ENCODE results near the gene RPL35A. TPM values are rescaled to one million over a fixed set of nuclear protein-coding genes. Genes with fewer than 3 reads are reported as not detected.
"Not testable (repeated sequence)": the region's sequence is repeated elsewhere in the genome, so short reads cannot be mapped to it uniquely, and the experiment has no call there.

Gene RPL35A
- 907 and 984 TPM in 2 replicates for total RNA-seq
- 845 and 927 TPM in 2 replicates for polyA plus RNA-seq

DNA sequence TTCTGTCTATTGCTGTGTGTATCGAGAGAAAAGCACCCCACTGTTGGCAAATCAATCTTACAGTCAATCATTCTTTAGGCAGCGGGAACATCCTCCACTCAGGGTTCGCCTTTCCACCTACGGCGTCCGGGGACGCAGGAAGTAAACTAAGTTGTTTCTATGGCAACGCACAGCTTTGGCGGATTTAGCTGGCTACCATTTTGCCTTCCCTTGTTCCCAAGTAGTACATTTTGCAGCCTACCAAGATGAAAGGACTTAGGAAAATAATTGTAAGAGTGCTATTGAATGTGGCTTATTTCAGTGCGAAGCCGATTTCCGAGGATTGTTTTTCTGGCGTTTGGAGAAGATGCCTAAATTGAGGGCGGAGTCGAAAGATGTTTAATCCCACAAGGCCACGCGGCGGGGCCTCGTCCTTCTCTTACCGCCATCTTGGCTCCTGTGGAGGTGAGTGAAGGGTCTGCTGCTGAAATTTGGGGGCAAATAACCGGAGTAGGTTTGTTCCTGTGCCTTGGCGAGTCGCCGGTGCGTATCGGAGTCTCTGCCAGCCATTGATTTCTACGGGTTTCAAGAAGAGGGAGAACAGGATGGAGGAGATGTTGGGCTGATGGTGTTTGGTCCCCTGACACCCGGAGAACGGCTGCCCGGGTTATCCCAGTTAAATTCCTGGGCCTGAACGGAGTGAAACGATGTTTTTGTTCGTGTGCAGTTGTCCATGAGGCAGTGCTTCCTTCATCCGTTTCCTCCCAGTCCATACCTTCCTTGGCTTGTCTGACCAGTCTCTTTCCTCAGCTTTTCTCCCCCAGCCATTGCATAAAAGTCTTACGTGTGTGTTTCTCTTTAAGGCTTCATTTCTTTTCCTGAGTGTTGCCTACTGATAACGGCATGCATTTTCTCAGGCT, at the start of gene RPL35A:
Gene RPL35A, plus strand, starts transcription at position 413 of the 899 bp plus-strand sequence. CDS start 778 bp downstream, outside the sequence.
- Histone ChIP-seq H3K4me1 (ENCODE audit: low read depth) (peaks cover 25% of the 10 kb centered on the region), H3K9me3 (ENCODE audit: low read depth) (no peaks in the 10 kb centered on the region), H3K27me3 (no peaks in the 10 kb centered on the region), H3K4me3 (peak within 1 kb of the TSS; percentile 96), H3K36me3 (peaks cover 26% of the 10 kb centered on the region), H3K27ac (peak within 1 kb of the TSS; percentile 95)
- TF ChIP-seq, protein P1, sequence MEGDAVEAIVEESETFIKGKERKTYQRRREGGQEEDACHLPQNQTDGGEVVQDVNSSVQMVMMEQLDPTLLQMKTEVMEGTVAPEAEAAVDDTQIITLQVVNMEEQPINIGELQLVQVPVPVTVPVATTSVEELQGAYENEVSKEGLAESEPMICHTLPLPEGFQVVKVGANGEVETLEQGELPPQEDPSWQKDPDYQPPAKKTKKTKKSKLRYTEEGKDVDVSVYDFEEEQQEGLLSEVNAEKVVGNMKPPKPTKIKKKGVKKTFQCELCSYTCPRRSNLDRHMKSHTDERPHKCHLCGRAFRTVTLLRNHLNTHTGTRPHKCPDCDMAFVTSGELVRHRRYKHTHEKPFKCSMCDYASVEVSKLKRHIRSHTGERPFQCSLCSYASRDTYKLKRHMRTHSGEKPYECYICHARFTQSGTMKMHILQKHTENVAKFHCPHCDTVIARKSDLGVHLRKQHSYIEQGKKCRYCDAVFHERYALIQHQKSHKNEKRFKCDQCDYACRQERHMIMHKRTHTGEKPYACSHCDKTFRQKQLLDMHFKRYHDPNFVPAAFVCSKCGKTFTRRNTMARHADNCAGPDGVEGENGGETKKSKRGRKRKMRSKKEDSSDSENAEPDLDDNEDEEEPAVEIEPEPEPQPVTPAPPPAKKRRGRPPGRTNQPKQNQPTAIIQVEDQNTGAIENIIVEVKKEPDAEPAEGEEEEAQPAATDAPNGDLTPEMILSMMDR (IDR thresholded peaks at IDR 0.05; ENCODE audit: low read depth, low read length) = no peak
- DNase-seq (ENCODE audit: low read depth in 1 of 2, low spot score in 1 of 2) = peak; percentile 93 to 96

DNA sequence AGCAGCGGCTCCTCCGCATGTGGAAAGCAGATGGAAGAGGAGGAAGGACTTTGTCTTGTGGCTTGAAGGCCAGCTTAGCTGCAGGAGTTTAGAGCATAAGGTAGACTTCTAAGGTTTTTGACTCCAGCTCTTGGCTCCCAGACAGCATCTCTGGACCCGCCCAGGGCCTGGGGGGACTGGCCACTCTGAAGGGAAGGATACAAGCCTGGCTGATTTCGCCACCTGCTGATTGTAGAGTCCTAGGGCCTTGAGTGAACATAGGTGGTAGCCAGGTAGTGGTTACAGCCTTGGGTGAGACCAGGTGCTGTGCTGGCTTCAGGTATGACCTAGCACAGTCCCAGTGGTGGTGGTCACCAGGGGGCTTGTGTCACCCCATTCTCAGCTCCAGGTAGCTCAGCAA, 48.4 kb upstream of the RPL35A start:
- no peaks in the 10 kb centered on the region for H3K9me3 ChIP-seq (ENCODE audit: low read depth)
- no peak for DNase-seq (ENCODE audit: low read depth in 1 of 2, low spot score in 1 of 2)
- H3K27me3 ChIP-seq = no peaks in the 10 kb centered on the region
- H3K4me1 ChIP-seq (ENCODE audit: low read depth) = peaks cover 3% of the 10 kb centered on the region
- no peaks in the 10 kb centered on the region for H3K36me3 ChIP-seq
- TF ChIP-seq, protein P1 (IDR thresholded peaks at IDR 0.05; ENCODE audit: low read depth, low read length) = no peak
- no peak overlapping the region for H3K27ac ChIP-seq
- H3K4me3 ChIP-seq = no peak overlapping the region

DNA sequence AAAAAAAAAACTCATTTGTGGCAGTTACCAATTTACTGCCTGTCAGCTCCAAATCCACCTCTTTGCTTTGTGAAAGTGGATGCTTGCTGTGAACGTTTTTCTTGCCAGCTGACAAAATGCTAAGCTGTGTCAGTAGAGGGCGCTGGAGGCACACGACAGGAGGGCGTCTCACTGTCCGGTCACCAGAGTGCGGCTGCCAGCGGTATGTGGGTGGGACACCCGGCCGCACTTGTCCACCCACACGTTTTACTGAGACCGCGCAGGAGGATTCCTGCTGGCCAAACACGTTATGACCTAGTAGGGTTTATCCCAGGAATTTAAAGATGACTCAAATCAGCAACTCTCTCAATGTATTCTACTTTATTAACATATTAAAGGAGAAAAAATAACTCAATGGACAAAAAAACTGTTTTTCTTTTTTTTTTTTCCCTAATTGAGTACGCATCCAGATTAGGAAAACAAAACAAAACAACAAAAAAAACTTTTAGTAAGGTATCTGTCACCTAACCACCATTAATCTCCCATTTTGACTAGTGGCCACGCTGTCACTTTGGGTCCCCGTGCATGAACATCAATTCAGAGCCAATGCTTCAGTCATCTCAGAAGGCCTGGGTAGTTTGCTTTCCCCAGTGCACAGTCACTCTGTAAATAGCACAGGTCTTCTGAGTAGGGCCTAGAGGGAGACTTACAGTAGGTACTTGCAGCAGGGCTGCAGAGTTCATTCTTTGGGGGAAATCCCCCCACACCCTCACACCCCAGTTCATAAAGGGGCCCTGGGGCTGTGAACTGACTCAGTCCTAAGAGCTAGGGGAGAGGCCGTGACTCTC, 43.8 kb upstream of the RPL35A start:
- H3K36me3 ChIP-seq = no peaks in the 10 kb centered on the region
- TF ChIP-seq, protein P1 (IDR thresholded peaks at IDR 0.05; ENCODE audit: low read depth, low read length) = peak; percentile 93
- H3K27me3 ChIP-seq = no peaks in the 10 kb centered on the region
- no peak overlapping the region for H3K27ac ChIP-seq
- H3K4me3 ChIP-seq = no peak overlapping the region
- H3K4me1 ChIP-seq (ENCODE audit: low read depth) = peaks cover 3% of the 10 kb centered on the region
- peak; percentile 93 to 95 for DNase-seq (ENCODE audit: low read depth in 1 of 2, low spot score in 1 of 2)
- no peaks in the 10 kb centered on the region for H3K9me3 ChIP-seq (ENCODE audit: low read depth)

DNA sequence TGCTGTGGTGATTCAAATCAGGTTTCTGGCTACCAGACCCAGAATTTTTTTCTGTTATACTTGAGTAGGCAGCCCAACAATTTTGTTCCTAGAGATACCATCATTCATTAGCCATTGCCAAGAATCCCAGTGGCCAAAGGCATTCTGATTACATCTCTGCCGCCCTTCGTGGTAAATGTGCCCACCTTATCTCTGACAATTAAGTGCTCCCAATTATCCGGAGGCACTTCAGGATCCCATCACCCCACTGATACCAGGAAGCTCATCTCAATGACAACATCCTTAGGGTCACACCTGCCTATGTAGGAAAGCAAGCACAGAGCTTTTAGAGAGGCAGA, 43.2 kb upstream of the RPL35A start:
- H3K4me1 ChIP-seq (ENCODE audit: low read depth) = peaks cover 3% of the 10 kb centered on the region

DNA sequence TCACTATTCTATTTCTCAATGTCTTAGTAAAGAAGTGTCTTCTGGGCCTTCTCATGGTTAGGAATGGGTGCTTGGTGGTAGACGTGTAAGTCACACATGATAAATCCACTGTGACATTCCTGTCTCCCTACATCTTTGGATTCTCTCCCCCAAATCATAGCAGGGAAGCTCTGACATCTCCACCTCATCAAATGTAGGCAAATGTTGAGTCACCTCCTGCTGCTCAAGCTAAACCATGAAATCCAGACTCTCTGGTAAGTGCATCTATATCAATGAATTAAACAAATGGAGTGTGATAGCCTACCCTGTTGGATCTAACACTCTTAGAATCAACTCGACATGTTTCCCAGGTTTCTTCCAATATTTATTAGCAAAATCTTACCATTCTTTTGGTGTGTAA, 42.8 kb upstream of the RPL35A start:
- H3K27ac ChIP-seq = no peak overlapping the region
- no peak for DNase-seq (ENCODE audit: low read depth in 1 of 2, low spot score in 1 of 2)
- H3K4me3 ChIP-seq = no peak overlapping the region
- H3K9me3 ChIP-seq (ENCODE audit: low read depth) = no peaks in the 10 kb centered on the region
- H3K4me1 ChIP-seq (ENCODE audit: low read depth) = peaks cover 3% of the 10 kb centered on the region
- TF ChIP-seq, protein P1 (IDR thresholded peaks at IDR 0.05; ENCODE audit: low read depth, low read length) = no peak
- no peaks in the 10 kb centered on the region for H3K36me3 ChIP-seq
- H3K27me3 ChIP-seq = no peaks in the 10 kb centered on the region

More for the DNA sequence above, 43.2 kb upstream of the RPL35A start:
- Histone ChIP-seq H3K27me3 (no peaks in the 10 kb centered on the region), H3K36me3 (no peaks in the 10 kb centered on the region), H3K27ac (no peak overlapping the region), H3K9me3 (ENCODE audit: low read depth) (no peaks in the 10 kb centered on the region), H3K4me3 (no peak overlapping the region)
- no peak for DNase-seq (ENCODE audit: low read depth in 1 of 2, low spot score in 1 of 2)
- TF ChIP-seq, protein P1 (IDR thresholded peaks at IDR 0.05; ENCODE audit: low read depth, low read length) = no peak

DNA sequence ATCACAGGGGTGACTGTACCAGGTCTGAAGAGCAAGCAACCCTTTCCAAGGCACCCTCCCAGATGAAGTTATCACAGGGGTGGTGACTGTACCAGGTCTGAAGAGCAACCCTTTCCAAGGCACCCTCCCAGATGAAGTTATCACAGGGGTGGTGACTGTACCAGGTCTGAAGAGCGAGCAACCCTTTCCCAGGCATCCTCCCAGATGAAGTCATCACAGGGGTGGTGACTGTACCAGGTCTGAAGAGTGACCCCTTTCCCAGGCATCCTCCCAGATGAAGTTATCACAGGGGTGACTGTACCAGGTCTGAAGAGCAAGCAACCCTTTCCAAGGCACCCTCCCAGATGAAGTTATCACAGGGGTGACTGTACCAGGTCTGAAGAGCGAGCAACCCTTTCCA, 41.4 kb upstream of the RPL35A start:
- not testable (repeated sequence) for H3K27ac ChIP-seq; H3K9me3 ChIP-seq (ENCODE audit: low read depth); H3K4me1 ChIP-seq (ENCODE audit: low read depth); H3K4me3 ChIP-seq; H3K36me3 ChIP-seq; H3K27me3 ChIP-seq; DNase-seq (ENCODE audit: low read depth in 1 of 2, low spot score in 1 of 2)

Measured in cardiac muscle cell (in vitro differentiated cells and primary cell).